ENCODE results near the gene FCN2. TPM values are rescaled to one million over a fixed set of nuclear protein-coding genes. Genes with fewer than 3 reads are reported as not detected.

FCN2 gene
- total and polyA plus RNA-seq, 9 of the 15 experiments (the other 6 are each of a cell fraction or from before 2014, with no cell fraction given): not detected

- TF ChIP-seq ZNF263 (CRISPR knock-in tag; IDR thresholded peaks at IDR 0.05; ENCODE audit: borderline replicate concordance) (no peak), HNRNPK (IDR thresholded peaks at IDR 0.05; ENCODE audit: low read depth, low read length, poor library complexity, severe bottlenecking) (no peak), NFATC3 (IDR thresholded peaks at IDR 0.05) (no peak), SMAD1 (IDR thresholded peaks at IDR 0.05; ENCODE audit: low read depth, low read length, partially characterized antibody) (no peak), ZFP1 (CRISPR knock-in tag; IDR thresholded peaks at IDR 0.05) (no peak), ZNF224 (CRISPR knock-in tag; IDR thresholded peaks at IDR 0.05) (no peak), ARID1B (IDR thresholded peaks at IDR 0.05) (no peak), ZEB2 (IDR thresholded peaks at IDR 0.05) (no peak), THRA (IDR thresholded peaks at IDR 0.05) (no peak), ZNF384 (IDR thresholded peaks at IDR 0.05; ENCODE audit: low read depth, low read length) (no peak), ZNF445 (CRISPR knock-in tag; IDR thresholded peaks at IDR 0.05; ENCODE audit: low read depth) (no peak)
Measured at GRCh38 chr9:134852906-134853654, 27.5 kb upstream of the FCN2 start (continued).

Data from K562 (cell line).